Melanocyte of skin (primary cell): Measurements from ENCODE around the gene NUDT15. TPM values are rescaled to one million over a fixed set of nuclear protein-coding genes. Genes with fewer than 3 reads are reported as not detected.

ENCODE experiments used
- total RNA-seq, 2 donors: library from RNA; depleted of rRNA; stranded (reverse); fragments of >200 nt; gene quantifications; 2 replicates each; pipeline ENCODE4 v1.2.3, GENCODE V29; 2012

NUDT15 gene
- 10 to 100 TPM; 11.0 to 27.3 TPM for total RNA-seq

GRCh38 chr13:48037346-48038173 is at the start of gene NUDT15:
Gene NUDT15 (plus strand): TSS chr13:48037726. CDS start chr13:48037747, 21 bp downstream.

GRCh38 chr13:48001114-48001881 is 36.2 kb upstream of the NUDT15 start, which contains the start of gene SUCLA2:
Gene SUCLA2 (minus strand): TSS chr13:48001273. CDS start chr13:48001269, 4 bp downstream.

GRCh38 chr13:48094781-48095502 is 57.4 kb downstream of the NUDT15 start, which contains the start of gene MED4:
Gene MED4 (minus strand): TSS chr13:48095104. CDS start chr13:48095078, 26 bp downstream.

Other genes starting within 250 kb of the NUDT15 start
- 10 to 100 TPM; 33.4 to 50.6 TPM for gene SUCLA2, start 36.5 kb upstream of the NUDT15 start, total RNA-seq
- 10 to 100 TPM; 11.0 to 19.0 TPM for gene MED4, start 57.4 kb downstream of the NUDT15 start, total RNA-seq
- gene ITM2B, start 195.5 kb downstream of the NUDT15 start, total RNA-seq = 100 to 1,000 TPM in 1 of 2 donors, 10 to 100 TPM in 1; 72.9 to 185 TPM